OCI-M2 (cell line): ENCODE measurements around the gene CD300C.
"Not testable (repeated sequence)": the region's sequence is repeated elsewhere in the genome, so short reads cannot be mapped to it uniquely, and the experiment has no call there.

Experiments used
- DNase-seq: peaks from one replicate; lab custom pipeline; 2025; ENCODE audit not compliant: unreplicated experiment; lab: John Stamatoyannopoulos, UW

Gene CD300C

GRCh38 chr17:74563358-74563757 is 17.4 kb upstream of the CD300C start:
- DNase-seq = no peak

- DNase-seq = no peak
Observed at GRCh38 chr17:74561586-74561985, 15.7 kb upstream of the CD300C start.

- no peak for DNase-seq
Observed at GRCh38 chr17:74558882-74559519, 13.1 kb upstream of the CD300C start.

- DNase-seq = not testable (repeated sequence)
Observed at GRCh38 chr17:74558402-74558801, 12.5 kb upstream of the CD300C start.

- no peak for DNase-seq
Observed at GRCh38 chr17:74555427-74555940, 9.6 kb upstream of the CD300C start.

GRCh38 chr17:74554909-74555308 is 9.0 kb upstream of the CD300C start:
- no peak for DNase-seq

- no peak for DNase-seq
Observed at GRCh38 chr17:74552037-74552436, 6.1 kb upstream of the CD300C start.

- DNase-seq = no peak
Observed at GRCh38 chr17:74550602-74551001, 4.7 kb upstream of the CD300C start.

GRCh38 chr17:74549343-74549742 is 3.4 kb upstream of the CD300C start:
- DNase-seq = no peak

- DNase-seq = no peak
Observed at GRCh38 chr17:74547736-74548135, 1.8 kb upstream of the CD300C start.

- DNase-seq = no peak
Observed at GRCh38 chr17:74547264-74547663, 1.3 kb upstream of the CD300C start.

GRCh38 chr17:74546586-74546985 is 671 bp upstream of the CD300C start:
- DNase-seq = no peak

GRCh38 chr17:74544991-74545842 is 698 bp downstream of the CD300C start:
- no peak for DNase-seq

GRCh38 chr17:74543891-74544760 is 1.8 kb downstream of the CD300C start:
- DNase-seq = no peak

- DNase-seq = no peak
Observed at GRCh38 chr17:74543406-74543805, 2.5 kb downstream of the CD300C start.

- no peak for DNase-seq
Observed at GRCh38 chr17:74542727-74543383, 3.1 kb downstream of the CD300C start.

- DNase-seq = no peak
Observed at GRCh38 chr17:74542166-74542565, 3.7 kb downstream of the CD300C start.

- DNase-seq = no peak
Observed at GRCh38 chr17:74541176-74542111, 4.5 kb downstream of the CD300C start.

GRCh38 chr17:74539281-74539820 is 6.6 kb downstream of the CD300C start:
- no peak for DNase-seq
